ENCODE data around the gene TAOK2. TPM values are rescaled to one million over a fixed set of nuclear protein-coding genes. Genes with fewer than 3 reads are reported as not detected.

TAOK2 gene
- polyA plus RNA-seq, 3 donors: 1.1 to 19.2 (median 2.3) TPM

GRCh38 chr16:29991571-29991904 is 17.9 kb downstream of the TAOK2 start:
- Mint-ChIP-seq H3K27ac (no peak overlapping the region), H3K4me3 (no peak overlapping the region), H3K4me1 (peaks cover 18% of the 10 kb centered on the region), H3K27me3 (ENCODE audit: low read depth in 3 of 3) (peaks cover 0 to 2% (median 0%) of the 10 kb centered on the region in 3 donors), H3K9me3 (no peaks in the 10 kb centered on the region), H3K36me3 (peaks cover 43 to 57% of the 10 kb centered on the region in 2 donors)
- Histone ChIP-seq H3K79me2 (ENCODE audit: insufficient read depth, low read length) (peaks cover 12% of the 10 kb centered on the region), H3K36me3 (replicated peaks in 1 of 2; ENCODE audit: control insufficient read depth in 1 of 2, insufficient read depth in 2 of 2, low read length in 2 of 2) (peaks cover 67 to 72% of the 10 kb centered on the region in 2 donors), H3K4me2 (replicated peaks; ENCODE audit: extremely low read depth, low read length, poor library complexity, severe bottlenecking) (no peak overlapping the region), H3K27me3 (ENCODE audit: control insufficient read depth in 2 of 2, insufficient read depth in 2 of 2, low read length in 2 of 2) (no peaks in the 10 kb centered on the region), H3K9me3 (replicated peaks in 1 of 2; ENCODE audit: control insufficient read depth in 1 of 2, insufficient read depth in 1 of 2, low read length in 2 of 2) (no peaks in the 10 kb centered on the region), H3K9ac (ENCODE audit: insufficient read depth, low read length, poor library complexity, severe bottlenecking) (no peak overlapping the region), H3K27ac (ENCODE audit: low read depth in 1 of 2, low read length in 2 of 2) (no peak overlapping the region), H2AFZ (ENCODE audit: insufficient read depth, low read depth, low read length, poor library complexity, severe bottlenecking) (no peak overlapping the region), H3K4me3 (replicated peaks in 1 of 3; ENCODE audit: low read depth in 2 of 3, low read length in 3 of 3) (no peak overlapping the region), H4K20me1 (ENCODE audit: insufficient read depth, low read length) (peaks cover 13% of the 10 kb centered on the region), H3K4me1 (ENCODE audit: control insufficient read depth in 1 of 2, insufficient read depth in 2 of 2, low read length in 2 of 2) (peaks cover 12 to 25% of the 10 kb centered on the region in 2 donors)
- 80% methylated on average over 1 of the region's 5 CpGs for WGBS (ENCODE audit: insufficient coverage)
- TF ChIP-seq CTCF (IDR thresholded peaks at IDR 0.05): no peak
- no peak for DNase-seq
- intact Hi-C loops (cut with micrococcal nuclease): loop anchor here (5.0 to 10.0 kb wide), 2 partner anchors 177 to 766 kb away; partner anchors contain the start of genes PAGR1 (in 1 of the 2) and PRRT2 (in 1 of the 2)

GRCh38 chr16:29992344-29992967 is 18.8 kb downstream of the TAOK2 start:
- H3K79me2 ChIP-seq (ENCODE audit: insufficient read depth, low read length): peaks cover 16% of the 10 kb centered on the region
- no peak overlapping the region for H3K4me3 Mint-ChIP-seq
- H3K4me1 Mint-ChIP-seq: peaks cover 23% of the 10 kb centered on the region
- intact Hi-C loops (cut with micrococcal nuclease): loop anchor here (5.0 to 10.0 kb wide), 2 partner anchors 178 to 765 kb away; partner anchors contain the start of genes PAGR1 (in 1 of the 2) and PRRT2 (in 1 of the 2)
- no peak overlapping the region for H2AFZ ChIP-seq (ENCODE audit: insufficient read depth, low read depth, low read length, poor library complexity, severe bottlenecking)
- no peak overlapping the region for H3K27ac ChIP-seq (ENCODE audit: low read depth in 1 of 2, low read length in 2 of 2)
- peaks cover 18 to 31% of the 10 kb centered on the region in 2 donors for H3K4me1 ChIP-seq (ENCODE audit: control insufficient read depth in 1 of 2, insufficient read depth in 2 of 2, low read length in 2 of 2)
- H3K27ac Mint-ChIP-seq: peak overlapping the region in 3 of 7 donors; percentile 6 to 41 (median 15)
- H3K9me3 ChIP-seq (replicated peaks in 1 of 2; ENCODE audit: control insufficient read depth in 1 of 2, insufficient read depth in 1 of 2, low read length in 2 of 2): no peaks in the 10 kb centered on the region
- H3K36me3 Mint-ChIP-seq: peaks cover 40 to 53% of the 10 kb centered on the region in 2 donors
- H3K27me3 Mint-ChIP-seq (ENCODE audit: low read depth in 3 of 3): peaks cover 0 to 2% (median 0%) of the 10 kb centered on the region in 3 donors
- H3K9ac ChIP-seq (ENCODE audit: insufficient read depth, low read length, poor library complexity, severe bottlenecking): no peak overlapping the region
- H3K9me3 Mint-ChIP-seq: no peaks in the 10 kb centered on the region
- H3K36me3 ChIP-seq (replicated peaks in 1 of 2; ENCODE audit: control insufficient read depth in 1 of 2, insufficient read depth in 2 of 2, low read length in 2 of 2): peaks cover 57 to 64% of the 10 kb centered on the region in 2 donors
- H3K4me2 ChIP-seq (replicated peaks; ENCODE audit: extremely low read depth, low read length, poor library complexity, severe bottlenecking): no peak overlapping the region
- no peak for TF ChIP-seq CTCF (IDR thresholded peaks at IDR 0.05)
- DNase-seq: no peak
- no peaks in the 10 kb centered on the region for H3K27me3 ChIP-seq (ENCODE audit: control insufficient read depth in 2 of 2, insufficient read depth in 2 of 2, low read length in 2 of 2)
- H4K20me1 ChIP-seq (ENCODE audit: insufficient read depth, low read length): peaks cover 7% of the 10 kb centered on the region
- WGBS (ENCODE audit: insufficient coverage): 76% methylated on average over 4 of the region's 7 CpGs
- no peak overlapping the region for H3K4me3 ChIP-seq (replicated peaks in 1 of 3; ENCODE audit: low read depth in 2 of 3, low read length in 3 of 3)
